KMS-11 (cell line): ENCODE measurements around the gene BAIAP2.

Experiments
- H2AFZ ChIP-seq: fragments of 200-600 bp; sonication (generic); 2 replicates; pipeline ENCODE4 v1.6.1; 2016; ENCODE audit warnings: antibody characterized with exemption, mixed run types, low read depth
- H3K27ac ChIP-seq: fragments of 200-600 bp; sonication (generic); 2 replicates; pipeline ENCODE4 v1.6.1; 2016; ENCODE audit warnings: mild to moderate bottlenecking, mixed run types
- H3K27me3 ChIP-seq: fragments of 200-600 bp; sonication (generic); 2 replicates; pipeline ENCODE4 v1.6.1; 2017; ENCODE audit warnings: mild to moderate bottlenecking, low read depth, mixed run types, moderate library complexity; ENCODE audit not compliant: insufficient read depth
- H3K36me3 ChIP-seq: fragments of 200-600 bp; sonication (generic); 2 replicates; pipeline ENCODE4 v1.6.1; 2017; ENCODE audit warnings: mild to moderate bottlenecking, mixed run types; ENCODE audit not compliant: insufficient read depth
- H3K4me1 ChIP-seq: fragments of 200-600 bp; sonication (generic); 2 replicates; pipeline ENCODE4 v1.6.1; 2016; ENCODE audit warnings: mild to moderate bottlenecking, low read depth, mixed run types; ENCODE audit not compliant: poor library complexity, severe bottlenecking
- H3K4me2 ChIP-seq: fragments of 200-600 bp; sonication (generic); 2 replicates; pipeline ENCODE4 v1.7.0; 2016; ENCODE audit warnings: mild to moderate bottlenecking, mixed run types
- H3K4me3 ChIP-seq: fragments of 200-600 bp; sonication (generic); IDR thresholded peaks from 2 replicates; pipeline ENCODE4 v1.6.1; 2017; ENCODE audit warnings: low read depth, low read length, mixed read lengths; ENCODE audit not compliant: insufficient read depth
- H3K79me2 ChIP-seq: fragments of 200-600 bp; sonication (generic); 2 replicates; pipeline ENCODE4 v1.6.1; 2016; ENCODE audit warnings: low read depth, mixed run types; ENCODE audit not compliant: insufficient read depth
- H3K9ac ChIP-seq: fragments of 200-600 bp; sonication (generic); 2 replicates; pipeline ENCODE4 v1.6.1; 2016; ENCODE audit warnings: mild to moderate bottlenecking, mixed run types
- H4K20me1 ChIP-seq: fragments of 200-600 bp; sonication (generic); 2 replicates; pipeline ENCODE4 v1.6.1; 2016; ENCODE audit warnings: mild to moderate bottlenecking, mixed run types; ENCODE audit not compliant: insufficient read depth
- CTCF ChIP-seq: fragments of 200-600 bp; sonication (generic); conservative IDR thresholded peaks from 2 replicates; pipeline ENCODE4 v1.6.1; 2017; ENCODE audit warnings: low read depth, mild to moderate bottlenecking, antibody characterized with exemption, low read length, moderate library complexity, mixed read lengths

Gene BAIAP2

GRCh38 chr17:81081222-81082176 lies 46.5 kb downstream of the BAIAP2 start:
- Histone ChIP-seq H3K4me3 (no peak overlapping the region), H3K27me3 (peaks cover 98% of the 10 kb centered on the region), H3K79me2 (no peaks in the 10 kb centered on the region), H3K9ac (no peak overlapping the region), H2AFZ (no peak overlapping the region), H3K4me1 (no peaks in the 10 kb centered on the region), H4K20me1 (no peaks in the 10 kb centered on the region), H3K36me3 (no peaks in the 10 kb centered on the region), H3K27ac (no peak overlapping the region), H3K4me2 (no peak overlapping the region)
- no peak for TF ChIP-seq CTCF

GRCh38 chr17:81082177-81083073 lies 47.5 kb downstream of the BAIAP2 start:
- H3K4me2 ChIP-seq: no peak overlapping the region
- no peaks in the 10 kb centered on the region for H3K4me1 ChIP-seq
- TF ChIP-seq CTCF: no peak
- no peak overlapping the region for H3K9ac ChIP-seq
- no peak overlapping the region for H3K4me3 ChIP-seq
- H3K36me3 ChIP-seq: no peaks in the 10 kb centered on the region
- no peaks in the 10 kb centered on the region for H3K79me2 ChIP-seq
- H2AFZ ChIP-seq: no peak overlapping the region
- no peaks in the 10 kb centered on the region for H4K20me1 ChIP-seq
- H3K27ac ChIP-seq: no peak overlapping the region
- H3K27me3 ChIP-seq: peaks cover 98% of the 10 kb centered on the region

GRCh38 chr17:81083125-81083765 lies 48.3 kb downstream of the BAIAP2 start:
- H3K27me3 ChIP-seq: peaks cover 98% of the 10 kb centered on the region
- TF ChIP-seq CTCF: no peak
- no peak overlapping the region for H3K27ac ChIP-seq
- H3K79me2 ChIP-seq: no peaks in the 10 kb centered on the region
- H3K4me3 ChIP-seq: no peak overlapping the region
- no peak overlapping the region for H3K4me2 ChIP-seq
- H3K4me1 ChIP-seq: peaks cover 2% of the 10 kb centered on the region
- H2AFZ ChIP-seq: no peak overlapping the region
- H3K36me3 ChIP-seq: no peaks in the 10 kb centered on the region
- no peak overlapping the region for H3K9ac ChIP-seq
- no peaks in the 10 kb centered on the region for H4K20me1 ChIP-seq

- Histone ChIP-seq H3K4me1 (peaks cover 17% of the 10 kb centered on the region), H3K4me2 (no peak overlapping the region), H3K9ac (no peak overlapping the region), H3K36me3 (no peaks in the 10 kb centered on the region), H3K27me3 (peaks cover 98% of the 10 kb centered on the region), H3K79me2 (no peaks in the 10 kb centered on the region), H3K4me3 (no peak overlapping the region), H3K27ac (no peak overlapping the region), H2AFZ (no peak overlapping the region), H4K20me1 (no peaks in the 10 kb centered on the region)
- TF ChIP-seq CTCF: no peak
Measured at GRCh38 chr17:81084680-81085419, 49.9 kb downstream of the BAIAP2 start.
